ENCODE measurements around the gene SLC25A2. TPM values are rescaled to one million over a fixed set of nuclear protein-coding genes. Genes with fewer than 3 reads are reported as not detected.

SLC25A2 gene
- total RNA-seq, 1 donor from 2014 or later = 0.24 TPM

GRCh38 chr5:141313711-141314110 is 9.9 kb upstream of the SLC25A2 start:
- ATAC-seq = no peak

- ATAC-seq = no peak
Observed at GRCh38 chr5:141306630-141307029, 2.8 kb upstream of the SLC25A2 start.

GRCh38 chr5:141298376-141298775 is 5.5 kb downstream of the SLC25A2 start:
- ATAC-seq = no peak

GRCh38 chr5:141272906-141273305 is 30.9 kb downstream of the SLC25A2 start:
- ATAC-seq = no peak

GRCh38 chr5:141269195-141269594 is 34.7 kb downstream of the SLC25A2 start:
- no peak for ATAC-seq

GRCh38 chr5:141261238-141261546 is 42.7 kb downstream of the SLC25A2 start:
- no peak for ATAC-seq

GRCh38 chr5:141260458-141261237 is 43.2 kb downstream of the SLC25A2 start:
- ATAC-seq = no peak

- ATAC-seq = no peak
Observed at GRCh38 chr5:141258948-141259347, 44.9 kb downstream of the SLC25A2 start.

- ATAC-seq = no peak
Observed at GRCh38 chr5:141258464-141258863, 45.4 kb downstream of the SLC25A2 start.

Other genes starting within 250 kb of the SLC25A2 start
- 2.2 TPM for gene PCDHB2, start 209.4 kb downstream of the SLC25A2 start, total RNA-seq
- 0.52 TPM for gene PCDHB3, start 203.6 kb downstream of the SLC25A2 start, total RNA-seq
- 0.52 TPM for gene PCDHB4, start 182.2 kb downstream of the SLC25A2 start, total RNA-seq
- gene PCDHB5, start 168.8 kb downstream of the SLC25A2 start, total RNA-seq = 0.40 TPM
- 0.16 TPM for gene PCDHB6, start 154.0 kb downstream of the SLC25A2 start, total RNA-seq
- 0.20 TPM for gene PCDHB7, start 131.4 kb downstream of the SLC25A2 start, total RNA-seq
- gene PCDHB8, start 126.3 kb downstream of the SLC25A2 start, total RNA-seq = 0.40 TPM
- gene PCDHB16, start 121.7 kb downstream of the SLC25A2 start, total RNA-seq = 0.48 TPM
- gene PCDHB9, start 116.9 kb downstream of the SLC25A2 start, total RNA-seq = 0.48 TPM
- 0.80 TPM for gene PCDHB10, start 111.7 kb downstream of the SLC25A2 start, total RNA-seq
- 0.44 TPM for gene PCDHB11, start 104.4 kb downstream of the SLC25A2 start, total RNA-seq
- 0.72 TPM for gene PCDHB12, start 95.3 kb downstream of the SLC25A2 start, total RNA-seq
- gene PCDHB13, start 90.1 kb downstream of the SLC25A2 start, total RNA-seq = 3.4 TPM
- gene PCDHB14, start 80.7 kb downstream of the SLC25A2 start, total RNA-seq = 2.0 TPM
- gene PCDHB15, start 58.7 kb downstream of the SLC25A2 start, total RNA-seq = 0.44 TPM
- gene TAF7, start 16.7 kb upstream of the SLC25A2 start, total RNA-seq = 35.1 TPM
- 0.40 TPM for gene PCDHGA1, start 26.5 kb upstream of the SLC25A2 start, total RNA-seq
- 0.68 TPM for gene PCDHGA2, start 34.7 kb upstream of the SLC25A2 start, total RNA-seq
- gene PCDHGA3, start 39.8 kb upstream of the SLC25A2 start, total RNA-seq = 0.76 TPM
- 0.92 TPM for gene PCDHGB1, start 46.0 kb upstream of the SLC25A2 start, total RNA-seq
- gene PCDHGA4, start 51.0 kb upstream of the SLC25A2 start, total RNA-seq = 0.48 TPM
- 1.2 TPM for gene PCDHGB2, start 55.9 kb upstream of the SLC25A2 start, total RNA-seq
- 0.72 TPM for gene PCDHGA5, start 60.1 kb upstream of the SLC25A2 start, total RNA-seq
- gene PCDHGB3, start 66.2 kb upstream of the SLC25A2 start, total RNA-seq = 0.76 TPM
- 1.2 TPM for gene PCDHGA6, start 69.8 kb upstream of the SLC25A2 start, total RNA-seq
- gene PCDHGA7, start 78.7 kb upstream of the SLC25A2 start, total RNA-seq = 1.6 TPM
- 2.8 TPM for gene PCDHGB4, start 83.6 kb upstream of the SLC25A2 start, total RNA-seq
- gene PCDHGA8, start 88.6 kb upstream of the SLC25A2 start, total RNA-seq = 0.64 TPM
- gene PCDHGB5, start 93.9 kb upstream of the SLC25A2 start, total RNA-seq = 5.8 TPM
- 3.1 TPM for gene PCDHGA9, start 98.7 kb upstream of the SLC25A2 start, total RNA-seq
- gene PCDHGB6, start 104.0 kb upstream of the SLC25A2 start, total RNA-seq = 3.0 TPM
- 5.3 TPM for gene PCDHGA10, start 108.9 kb upstream of the SLC25A2 start, total RNA-seq
- 3.3 TPM for gene PCDHGB7, start 113.6 kb upstream of the SLC25A2 start, total RNA-seq
- 1.9 TPM for gene PCDHGA11, start 117.0 kb upstream of the SLC25A2 start, total RNA-seq
- gene PCDHGA12, start 126.5 kb upstream of the SLC25A2 start, total RNA-seq = 1.5 TPM
- gene PCDHGC3, start 171.9 kb upstream of the SLC25A2 start, total RNA-seq = 38.8 TPM
- gene PCDHGC4, start 181.0 kb upstream of the SLC25A2 start, total RNA-seq = 1.1 TPM
- gene PCDHGC5, start 185.0 kb upstream of the SLC25A2 start, total RNA-seq = 1.0 TPM